Thoracic aorta endothelial cell (primary cell): ENCODE results near the gene IFNA2. TPM values are rescaled to one million over a fixed set of nuclear protein-coding genes. Genes with fewer than 3 reads are reported as not detected.

Source experiments
- total RNA-seq: library from RNA; depleted of rRNA; stranded (reverse); fragments of >200 nt; gene quantifications from 2 replicates; pipeline ENCODE4 v1.2.3, GENCODE V29; 2012

The IFNA2 gene
- total RNA-seq = not detected in 2 replicates

DNA sequence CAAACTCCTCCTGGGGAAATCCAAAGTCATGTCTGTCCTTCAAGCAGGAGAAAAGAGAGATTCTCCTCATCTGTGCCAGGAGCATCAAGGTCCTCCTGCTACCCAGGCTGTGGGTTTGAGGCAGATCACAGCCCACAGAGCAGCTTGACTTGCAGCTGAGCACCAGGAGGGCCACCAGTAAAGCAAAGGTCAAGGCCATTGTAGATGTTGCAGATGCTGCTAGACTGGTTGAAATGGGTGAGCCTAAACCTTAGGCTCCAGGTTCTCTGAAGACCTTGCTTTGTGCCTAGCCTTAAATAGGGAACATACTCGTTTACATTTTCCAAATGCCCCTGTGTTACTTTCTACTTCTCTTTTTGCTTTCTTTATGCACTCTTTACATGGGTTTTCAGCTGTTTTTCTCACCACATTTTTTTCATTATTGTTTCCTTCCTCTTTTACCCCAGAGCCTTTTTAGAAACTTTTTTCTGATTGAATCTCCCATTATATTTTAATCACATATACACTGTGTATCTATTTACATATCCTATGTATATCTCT, at the start of gene IFNA2:
Gene IFNA2, minus strand, starts transcription at position 268 of the 540 bp plus-strand sequence. Its CDS starts 69 bp downstream, at position 199.

DNA sequence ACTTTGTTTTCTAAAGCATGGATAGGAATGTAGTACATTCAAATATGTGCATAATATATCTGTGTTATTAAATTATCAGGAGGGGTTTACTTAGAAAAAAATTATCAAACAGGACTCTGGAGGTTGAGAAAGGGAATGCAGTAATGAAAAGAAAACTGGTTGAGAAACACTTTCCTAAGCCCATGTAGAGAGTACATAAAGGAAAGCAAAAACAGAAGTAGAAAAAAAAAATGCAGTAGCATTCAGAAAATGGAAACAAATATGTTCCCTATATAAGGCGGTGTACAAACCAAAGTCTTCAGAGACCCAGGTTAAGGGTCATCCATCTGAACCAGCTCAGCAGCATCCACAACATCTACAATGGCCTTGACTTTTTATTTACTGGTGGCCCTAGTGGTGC, 23.6 kb upstream of the IFNA2 start, which contains the start of gene IFNA8:
Gene IFNA8, plus strand, starts transcription at position 301 of the 400 bp plus-strand sequence. Its CDS starts 60 bp downstream, at position 361.

GRCh38 chr9:21367957-21368356, 17.2 kb downstream of the IFNA2 start, which contains the start of gene IFNA13:
IFNA13 (minus strand) TSS chr9:21368057; CDS start chr9:21368010, 47 bp downstream.

GRCh38 chr9:21350787-21351186, 34.4 kb downstream of the IFNA2 start, which contains the start of gene IFNA6:
IFNA6 (minus strand) TSS chr9:21350887; CDS start chr9:21350887, 0 bp downstream.

GRCh38 chr9:21334701-21335632, 50.2 kb downstream of the IFNA2 start, which contains the start of gene KLHL9:
KLHL9 (minus strand) TSS chr9:21335404; CDS start chr9:21334859, 545 bp downstream.

Other genes starting within 250 kb of the IFNA2 start
- not detected in 2 replicates for gene IFNW1, start 243.6 kb downstream of the IFNA2 start, total RNA-seq
- gene IFNA21, start 218.7 kb downstream of the IFNA2 start, total RNA-seq = not detected in 2 replicates
- gene IFNA4, start 197.8 kb downstream of the IFNA2 start, total RNA-seq = not detected in 2 replicates
- not detected in 2 replicates for gene IFNA7, start 183.2 kb downstream of the IFNA2 start, total RNA-seq
- not detected in 2 replicates for gene IFNA10, start 178.3 kb downstream of the IFNA2 start, total RNA-seq
- not detected in 2 replicates for gene IFNA16, start 168.1 kb downstream of the IFNA2 start, total RNA-seq
- not detected in 2 replicates for gene IFNA17, start 157.2 kb downstream of the IFNA2 start, total RNA-seq
- gene IFNA14, start 145.4 kb downstream of the IFNA2 start, total RNA-seq = not detected in 2 replicates
- not detected in 2 replicates for gene IFNA5, start 80.1 kb downstream of the IFNA2 start, total RNA-seq
- 46.5 and 57.7 TPM in 2 replicates for gene KLHL9, start 50.0 kb downstream of the IFNA2 start, total RNA-seq
- gene IFNA6, start 34.5 kb downstream of the IFNA2 start, total RNA-seq = 0.22 TPM in 1 of 2 replicates, not detected in the other
- gene IFNA13, start 17.3 kb downstream of the IFNA2 start, total RNA-seq = not detected in 2 replicates
- gene IFNA8, start 23.7 kb upstream of the IFNA2 start, total RNA-seq = not detected in 2 replicates
- not detected in 2 replicates for gene IFNA1, start 55.0 kb upstream of the IFNA2 start, total RNA-seq
- gene IFNE, start 96.9 kb upstream of the IFNA2 start, total RNA-seq = 4.7 and 5.5 TPM in 2 replicates